K562 (cell line): ENCODE measurements around the gene GET3. TPM values are rescaled to one million over a fixed set of nuclear protein-coding genes. Genes with fewer than 3 reads are reported as not detected.

Source experiments
- ADNP ChIP-seq: fragments of 200-800 bp; sonication (Bioruptor generic); IDR thresholded peaks from 2 replicates; pipeline ENCODE4 v1.6.1; 2016; ENCODE audit warnings: missing genetic modification characterization, missing compliant biosample characterization
- CHD1 ChIP-seq: fragments of 200-600 bp; sonication (generic); IDR thresholded peaks from one replicate; pipeline ENCODE4 v1.6.1; 2012; ENCODE audit warnings: mild to moderate bottlenecking, moderate library complexity, low read length, inconsistent platforms
- CREB3 ChIP-seq: fragments of 450-650 bp; conservative IDR thresholded peaks from 2 replicates; pipeline ENCODE4 v1.6.1; 2016; ENCODE audit warnings: missing genetic modification characterization, low read depth, mild to moderate bottlenecking, missing compliant biosample characterization, moderate library complexity
- GATAD2B ChIP-seq: fragments of 450-650 bp; IDR thresholded peaks from 2 replicates; pipeline ENCODE4 v1.6.1; 2017; ENCODE audit warnings: mild to moderate bottlenecking, borderline replicate concordance
- HDAC2 ChIP-seq: fragments of 450-650 bp; IDR thresholded peaks from 2 replicates; pipeline ENCODE4 v1.6.1; 2016; ENCODE audit warnings: mild to moderate bottlenecking
- MAZ ChIP-seq, 2 experiments: fragments of 450-650 bp in 1 of 2; sonication (generic) in 1 of 2; formaldehyde crosslinking; IDR thresholded peaks in 1 of 2; conservative IDR thresholded peaks in 1 of 2; 2 replicates each; pipeline versions ENCODE4 v1.4.0 to v1.5.0; 2020; ENCODE audit warnings: mild to moderate bottlenecking in 1 of 2, missing genetic modification reagents in 1 of 2
- MBD2 ChIP-seq: sonication (generic); IDR thresholded peaks from 2 replicates; pipeline ENCODE4 v1.6.1; 2016; ENCODE audit warnings: low read depth, borderline replicate concordance
- NFE2 ChIP-seq: IDR thresholded peaks from 2 replicates; pipeline ENCODE4 v1.6.1; 2014; ENCODE audit warnings: antibody characterized with exemption, low read depth
- NFRKB ChIP-seq: fragments of 450-650 bp; IDR thresholded peaks from 2 replicates; pipeline ENCODE4 v1.6.1; 2016; ENCODE audit warnings: low read depth
- NR1H2 ChIP-seq: sonication (generic); formaldehyde crosslinking; IDR thresholded peaks from 2 replicates; pipeline ENCODE4 v1.4.0; 2020; ENCODE audit warnings: mild to moderate bottlenecking, missing genetic modification reagents
- NR2C2 ChIP-seq, 2 experiments: fragments of 200-800 bp in 1 of 2; sonication (Bioruptor generic) in 1 of 2; sonication (generic) in 1 of 2; formaldehyde crosslinking in 1 of 2; IDR thresholded peaks; 2 replicates each; pipeline versions ENCODE4 v1.6.1 to v1.8.0; 2016 to 2022; ENCODE audit warnings: mild to moderate bottlenecking in 1 of 2, missing compliant biosample characterization in 1 of 2, missing genetic modification characterization in 1 of 2, missing genetic modification reagents in 1 of 2
- POLR2A ChIP-seq: fragments of 450-650 bp; conservative IDR thresholded peaks from 2 replicates; pipeline ENCODE4 v1.6.1; 2016
- POLR2AphosphoS2 ChIP-seq: IDR thresholded peaks from 2 replicates; pipeline ENCODE4 v1.6.1; 2012; ENCODE audit warnings: low read length, improper control_type of control experiment
- TBL1XR1 ChIP-seq, 2 experiments: IDR thresholded peaks; 2 replicates each; pipeline ENCODE4 v1.6.1; 2012; ENCODE audit warnings: improper control_type of control experiment in 2 of 2, low read length in 2 of 2, mild to moderate bottlenecking in 1 of 2
- TCF15 ChIP-seq: fragments of 250-450 bp; sonication (Bioruptor Pico); IDR thresholded peaks from 2 replicates; pipeline ENCODE4 v1.8.0; 2022; ENCODE audit warnings: moderate library complexity, mild to moderate bottlenecking, inconsistent platforms
- TCFL5 ChIP-seq: fragments of 250-450 bp; sonication (Bioruptor Pico); conservative IDR thresholded peaks from 2 replicates; pipeline ENCODE4 v1.6.1; 2021; ENCODE audit warnings: mild to moderate bottlenecking, moderate library complexity, matching md5 sums
- ZBTB1 ChIP-seq: sonication (generic); formaldehyde crosslinking; IDR thresholded peaks from 2 replicates; pipeline ENCODE4 v1.8.1; 2023; ENCODE audit warnings: missing genetic modification reagents, low read depth, mild to moderate bottlenecking, borderline replicate concordance
- ZNF263 ChIP-seq: sonication (generic); formaldehyde crosslinking; IDR thresholded peaks from 2 replicates; pipeline ENCODE4 v1.8.0; 2022; ENCODE audit warnings: mild to moderate bottlenecking, missing genetic modification reagents, borderline replicate concordance
- polyA plus RNA-seq, 8 experiments: library from polyadenylated mRNA; depleted of rRNA in 4 of 8; stranded (reverse) in 5 of 8; unstranded in 3 of 8; fragments of >200 nt; fragmentation: Nextera tagmentation in 2 of 8; fragmentation: Illumina TruSeq in 1 of 8; extraction: Ambion mirVana in 2 of 8; extraction: Trizol in 1 of 8; gene quantifications; 2 replicates each; pipeline versions ENCODE4 v1.2.1 to v1.2.3, GENCODE V29; 2011 to 2014; ENCODE audit warnings: inconsistent platforms in 1 of 8, missing spikeins in 1 of 8
- total RNA-seq, 7 experiments: library from RNA; depleted of rRNA in 6 of 7; stranded (reverse); fragments of >200 nt in 6 of 7; fragmentation: Illumina TruSeq in 2 of 7; extraction: Trizol in 2 of 7; gene quantifications; 2 replicates each; pipeline versions ENCODE4 v1.2.1 to v1.2.3, GENCODE V29; 2011 to 2021; ENCODE audit warnings: low replicate concordance in 1 of 7
- TF ChIP-seq, protein P1 (sequence below): fragments of 450-650 bp; formaldehyde crosslinking; IDR thresholded peaks from 2 replicates; pipeline ENCODE4 v1.4.0; 2020; ENCODE audit warnings: mild to moderate bottlenecking
- TF ChIP-seq, protein P2 (sequence below): fragments of 450-650 bp; formaldehyde crosslinking; IDR thresholded peaks from 2 replicates; pipeline ENCODE4 v1.4.0; 2022; ENCODE audit warnings: missing genetic modification characterization
- TF ChIP-seq, protein P3 (sequence below): fragments of 250-450 bp; sonication (Bioruptor Pico); IDR thresholded peaks from 2 replicates; pipeline ENCODE4 v1.8.0; 2022; ENCODE audit warnings: inconsistent platforms, mild to moderate bottlenecking, moderate library complexity, borderline replicate concordance

GET3 gene
- total and polyA plus RNA-seq, 9 of the 15 experiments (the other 6 are each of a cell fraction or from before 2014, with no cell fraction given) = 8.3 to 83.5 (median 51.8) TPM

DNA sequence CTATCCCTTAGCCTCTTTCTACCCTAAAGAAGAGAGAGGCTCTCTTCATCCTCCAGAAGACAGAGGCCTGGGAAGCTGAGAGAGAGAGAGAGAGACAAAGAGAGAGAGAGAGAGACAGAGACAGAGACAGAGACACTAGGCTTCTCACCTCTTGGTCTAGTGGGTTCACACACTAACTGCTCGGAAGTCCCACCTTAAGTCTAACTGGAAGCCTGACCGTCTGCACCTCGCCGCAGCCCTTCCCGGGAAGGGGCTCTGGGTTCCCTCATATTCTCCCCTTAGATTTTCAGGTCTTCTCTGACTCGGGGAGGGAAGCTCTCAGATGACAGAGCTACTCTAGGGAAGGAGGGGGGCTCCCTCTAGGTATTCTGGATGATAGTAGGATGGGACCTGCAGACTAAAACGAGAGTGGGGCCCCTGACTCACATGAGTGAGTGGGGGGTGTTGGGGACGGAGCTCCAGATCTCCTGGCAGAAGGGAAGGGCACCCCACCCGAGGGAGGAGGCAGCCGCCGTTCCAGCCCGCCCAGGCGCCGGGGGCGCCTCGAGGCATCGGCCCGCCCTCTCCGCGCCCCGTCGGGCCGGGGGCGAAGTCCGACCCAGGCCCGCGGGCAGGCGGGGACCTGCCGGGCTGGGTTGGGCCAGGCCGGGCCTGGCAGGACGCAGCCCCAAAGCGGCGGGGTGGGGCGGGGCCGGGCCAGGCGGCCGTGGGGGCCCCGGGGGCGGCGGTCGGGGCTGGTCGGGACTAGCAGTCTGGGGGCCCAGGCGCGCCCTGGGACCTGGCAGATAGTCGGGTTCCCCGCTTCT lies 52.0 kb downstream of the GET3 start (continued):
- TF ChIP-seq NR2C2 (CRISPR knock-in tag; IDR thresholded peaks at IDR 0.05) = no peak
- TF ChIP-seq NR2C2 (tag; IDR thresholded peaks at IDR 0.05) = peak; percentile 66; the same call in 1 of the 2 replicates
- TF ChIP-seq, protein P1, sequence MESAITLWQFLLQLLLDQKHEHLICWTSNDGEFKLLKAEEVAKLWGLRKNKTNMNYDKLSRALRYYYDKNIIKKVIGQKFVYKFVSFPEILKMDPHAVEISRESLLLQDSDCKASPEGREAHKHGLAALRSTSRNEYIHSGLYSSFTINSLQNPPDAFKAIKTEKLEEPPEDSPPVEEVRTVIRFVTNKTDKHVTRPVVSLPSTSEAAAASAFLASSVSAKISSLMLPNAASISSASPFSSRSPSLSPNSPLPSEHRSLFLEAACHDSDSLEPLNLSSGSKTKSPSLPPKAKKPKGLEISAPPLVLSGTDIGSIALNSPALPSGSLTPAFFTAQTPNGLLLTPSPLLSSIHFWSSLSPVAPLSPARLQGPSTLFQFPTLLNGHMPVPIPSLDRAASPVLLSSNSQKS (CRISPR knock-in tag) = no peak
- TF ChIP-seq, protein P2, sequence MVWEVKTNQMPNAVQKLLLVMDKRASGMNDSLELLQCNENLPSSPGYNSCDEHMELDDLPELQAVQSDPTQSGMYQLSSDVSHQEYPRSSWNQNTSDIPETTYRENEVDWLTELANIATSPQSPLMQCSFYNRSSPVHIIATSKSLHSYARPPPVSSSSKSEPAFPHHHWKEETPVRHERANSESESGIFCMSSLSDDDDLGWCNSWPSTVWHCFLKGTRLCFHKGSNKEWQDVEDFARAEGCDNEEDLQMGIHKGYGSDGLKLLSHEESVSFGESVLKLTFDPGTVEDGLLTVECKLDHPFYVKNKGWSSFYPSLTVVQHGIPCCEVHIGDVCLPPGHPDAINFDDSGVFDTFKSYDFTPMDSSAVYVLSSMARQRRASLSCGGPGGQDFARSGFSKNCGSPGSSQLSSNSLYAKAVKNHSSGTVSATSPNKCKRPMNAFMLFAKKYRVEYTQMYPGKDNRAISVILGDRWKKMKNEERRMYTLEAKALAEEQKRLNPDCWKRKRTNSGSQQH (CRISPR knock-in tag) = 0 out of 2 replicates have a peak, but pooled peaks have one; percentile 26
- TF ChIP-seq TBL1XR1 (IDR thresholded peaks at IDR 0.05; ENCODE audit: low read length in 2 of 2) = no peak
- no peak; the same call in 1 of the 2 replicates for TF ChIP-seq NFRKB
- no peak; the same call in 1 of the 2 replicates for TF ChIP-seq ADNP (tag)
- TF ChIP-seq POLR2AphosphoS2 = no peak
- TF ChIP-seq TCF15 (CRISPR knock-in tag) = no peak
- TF ChIP-seq, protein P3, sequence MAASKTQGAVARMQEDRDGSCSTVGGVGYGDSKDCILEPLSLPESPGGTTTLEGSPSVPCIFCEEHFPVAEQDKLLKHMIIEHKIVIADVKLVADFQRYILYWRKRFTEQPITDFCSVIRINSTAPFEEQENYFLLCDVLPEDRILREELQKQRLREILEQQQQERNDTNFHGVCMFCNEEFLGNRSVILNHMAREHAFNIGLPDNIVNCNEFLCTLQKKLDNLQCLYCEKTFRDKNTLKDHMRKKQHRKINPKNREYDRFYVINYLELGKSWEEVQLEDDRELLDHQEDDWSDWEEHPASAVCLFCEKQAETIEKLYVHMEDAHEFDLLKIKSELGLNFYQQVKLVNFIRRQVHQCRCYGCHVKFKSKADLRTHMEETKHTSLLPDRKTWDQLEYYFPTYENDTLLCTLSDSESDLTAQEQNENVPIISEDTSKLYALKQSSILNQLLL (CRISPR knock-in tag) = no peak
- TF ChIP-seq NFE2 = no peak
- 0 out of 2 replicates have a peak, but pooled peaks have one; percentile 29 for TF ChIP-seq POLR2A
- no peak for TF ChIP-seq MAZ (CRISPR knock-in tag; conservative IDR thresholded peaks at IDR 0.05 in 1 of 2, IDR thresholded peaks at IDR 0.05 in 1 of 2)
- no peak for TF ChIP-seq MBD2
- TF ChIP-seq CHD1 = peak; percentile 16
- 0 out of 2 replicates have a peak, but pooled peaks have one; percentile 3 for TF ChIP-seq TCFL5 (CRISPR knock-in tag)
- TF ChIP-seq ZBTB1 = no peak
- 0 out of 2 replicates have a peak, but pooled peaks have one; percentile 48 for TF ChIP-seq GATAD2B
- TF ChIP-seq NR1H2 (CRISPR knock-in tag) = 0 out of 2 replicates have a peak, but pooled peaks have one; percentile 12
- no peak for TF ChIP-seq ZNF263
- peak; percentile 84 for TF ChIP-seq HDAC2
- no peak for TF ChIP-seq CREB3 (tag)
